Measurements from ENCODE around the gene SLC22A23.

DNA sequence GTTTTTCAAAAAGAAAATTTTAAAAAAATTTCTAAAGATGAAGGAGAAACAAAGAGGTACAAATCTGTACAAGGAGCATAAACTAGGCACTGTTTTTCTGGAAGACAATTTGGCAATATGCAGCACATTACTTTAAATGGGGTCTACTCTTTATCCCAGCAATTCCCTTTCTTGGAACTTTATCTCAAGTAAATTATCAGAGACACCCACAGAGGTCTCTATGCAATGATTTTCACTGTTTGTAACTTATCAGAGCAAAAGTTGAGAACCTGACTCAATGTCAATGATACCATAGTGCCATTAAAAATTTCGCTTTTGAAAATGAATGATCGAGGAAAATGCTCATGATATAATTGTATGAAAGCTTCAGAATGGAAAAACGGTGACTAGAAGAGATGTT lies 35.7 kb downstream of the SLC22A23 start:
- TF ChIP-seq, protein P1, sequence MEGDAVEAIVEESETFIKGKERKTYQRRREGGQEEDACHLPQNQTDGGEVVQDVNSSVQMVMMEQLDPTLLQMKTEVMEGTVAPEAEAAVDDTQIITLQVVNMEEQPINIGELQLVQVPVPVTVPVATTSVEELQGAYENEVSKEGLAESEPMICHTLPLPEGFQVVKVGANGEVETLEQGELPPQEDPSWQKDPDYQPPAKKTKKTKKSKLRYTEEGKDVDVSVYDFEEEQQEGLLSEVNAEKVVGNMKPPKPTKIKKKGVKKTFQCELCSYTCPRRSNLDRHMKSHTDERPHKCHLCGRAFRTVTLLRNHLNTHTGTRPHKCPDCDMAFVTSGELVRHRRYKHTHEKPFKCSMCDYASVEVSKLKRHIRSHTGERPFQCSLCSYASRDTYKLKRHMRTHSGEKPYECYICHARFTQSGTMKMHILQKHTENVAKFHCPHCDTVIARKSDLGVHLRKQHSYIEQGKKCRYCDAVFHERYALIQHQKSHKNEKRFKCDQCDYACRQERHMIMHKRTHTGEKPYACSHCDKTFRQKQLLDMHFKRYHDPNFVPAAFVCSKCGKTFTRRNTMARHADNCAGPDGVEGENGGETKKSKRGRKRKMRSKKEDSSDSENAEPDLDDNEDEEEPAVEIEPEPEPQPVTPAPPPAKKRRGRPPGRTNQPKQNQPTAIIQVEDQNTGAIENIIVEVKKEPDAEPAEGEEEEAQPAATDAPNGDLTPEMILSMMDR (IDR thresholded peaks at IDR 0.05) = no peak
- TF ChIP-seq POLR2AphosphoS5 (IDR thresholded peaks at IDR 0.05) = no peak

Measured in esophagus muscularis mucosa (tissue), 3 donors.